Transverse colon (tissue), 3 donors: ENCODE data around the gene IFT122.
"Not testable (repeated sequence)": the region's sequence is repeated elsewhere in the genome, so short reads cannot be mapped to it uniquely, and the experiment has no call there.

Experiments used
- CTCF ChIP-seq, 5 experiments: fragments of 200-600 bp in 3 of 5; fragments of 450-650 bp in 2 of 5; sonication (generic) in 3 of 5; IDR thresholded peaks; 1 replicate in 2 of 5; 2 replicates in 3 of 5; pipeline ENCODE4 v1.5.1; 2016 to 2017; ENCODE audit warnings: antibody characterized with exemption in 5 of 5, inconsistent platforms in 3 of 5, mild to moderate bottlenecking in 2 of 5, moderate library complexity in 1 of 5
- POLR2A ChIP-seq: fragments of 450-650 bp; IDR thresholded peaks from one replicate; pipeline ENCODE4 v1.6.1; 2016; ENCODE audit warnings: antibody characterized with exemption, mild to moderate bottlenecking, moderate library complexity

- not testable (repeated sequence) for TF ChIP-seq CTCF (IDR thresholded peaks at IDR 0.05); POLR2A
Observed at GRCh38 chr3:129515821-129516432, 75.9 kb downstream of the IFT122 start.
